Hypothalamus (tissue), 51 donors: Measurements from ENCODE around the gene PARD6G.
"Not testable (repeated sequence)": the region's sequence is repeated elsewhere in the genome, so short reads cannot be mapped to it uniquely, and the experiment has no call there.

Experiments used
- DNase-seq, 51 donors: peaks; one replicate each; lab custom pipeline; 2025; lab: John Stamatoyannopoulos, UW

PARD6G gene

DNA sequence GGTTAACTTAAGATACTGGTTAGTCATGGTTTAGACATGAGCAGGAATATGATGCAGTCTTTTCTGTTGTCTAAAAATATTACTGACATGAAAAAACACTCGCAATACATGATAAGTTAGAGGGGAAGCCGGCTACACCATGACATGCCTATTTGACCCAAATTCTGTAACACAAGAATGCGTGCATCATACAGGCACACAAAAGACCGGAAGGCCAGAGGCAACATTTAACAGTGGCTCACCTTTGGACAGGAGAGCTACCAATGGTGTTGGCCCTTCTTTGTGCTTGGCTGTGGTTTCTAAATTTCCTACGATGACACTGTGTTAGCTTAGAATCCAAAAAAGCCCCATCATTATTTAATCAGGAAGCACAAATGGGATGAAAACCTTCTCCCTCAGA is 4.1 kb downstream of the PARD6G start:
- DNase-seq: no peak

DNA sequence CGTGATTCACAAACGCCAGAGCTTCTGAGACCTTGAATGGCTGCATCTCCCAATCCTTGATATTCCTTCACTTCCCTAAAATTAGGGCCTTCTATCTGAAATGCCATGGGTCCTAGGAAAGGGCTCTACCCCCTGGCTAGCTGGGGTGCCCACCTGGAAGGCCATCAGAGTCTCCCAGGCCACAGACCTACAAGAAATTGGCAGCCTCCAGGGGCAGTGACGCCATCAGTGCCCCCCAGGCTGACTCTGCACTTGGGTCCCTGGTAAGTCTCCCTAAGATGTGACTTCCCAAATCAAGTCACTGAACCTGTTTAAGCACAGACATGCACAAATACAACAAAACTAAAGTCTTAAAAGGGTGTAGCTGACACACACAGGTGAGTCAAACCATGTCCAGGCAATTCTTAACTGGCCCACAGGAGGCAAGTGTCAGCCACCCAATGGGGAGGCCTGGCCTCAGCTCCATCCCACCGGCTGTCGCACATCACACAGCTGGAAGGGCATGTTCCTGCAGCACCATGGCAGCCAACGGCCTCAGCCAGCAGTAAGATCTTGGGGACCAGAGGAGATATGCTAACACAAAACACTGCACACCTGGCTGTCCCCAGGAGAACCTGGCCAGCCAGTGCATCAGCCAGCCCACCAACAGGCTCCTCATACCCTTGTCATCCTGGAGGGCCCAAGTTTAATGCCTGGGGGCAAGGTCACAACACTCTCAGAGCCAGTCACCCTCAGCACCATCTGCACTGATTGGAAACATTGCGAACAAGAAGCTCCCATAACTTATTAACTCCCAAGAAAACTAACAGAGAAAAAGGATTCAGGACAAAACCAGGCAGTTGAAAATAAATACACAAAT is 5.2 kb downstream of the PARD6G start:
- DNase-seq: no peak

DNA sequence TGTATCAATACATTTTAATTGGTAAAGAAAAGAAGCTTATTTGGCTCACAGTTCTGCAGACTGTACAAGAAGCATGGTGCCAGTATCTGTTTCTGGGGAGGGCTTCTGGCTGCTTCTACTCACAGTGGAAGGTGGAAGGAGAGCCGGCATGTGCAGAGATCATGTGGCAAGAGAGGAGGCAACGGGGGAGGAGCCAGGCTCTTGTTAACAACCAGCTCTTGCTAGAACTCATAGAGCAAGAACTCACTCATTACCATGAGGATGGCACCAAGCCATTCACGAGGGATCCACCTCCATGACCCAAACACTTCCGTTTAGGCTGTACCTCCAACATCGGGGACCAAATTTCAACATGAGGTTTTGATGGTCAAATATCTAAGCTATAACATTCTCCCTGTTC is 7.5 kb downstream of the PARD6G start:
- no peak for DNase-seq

DNA sequence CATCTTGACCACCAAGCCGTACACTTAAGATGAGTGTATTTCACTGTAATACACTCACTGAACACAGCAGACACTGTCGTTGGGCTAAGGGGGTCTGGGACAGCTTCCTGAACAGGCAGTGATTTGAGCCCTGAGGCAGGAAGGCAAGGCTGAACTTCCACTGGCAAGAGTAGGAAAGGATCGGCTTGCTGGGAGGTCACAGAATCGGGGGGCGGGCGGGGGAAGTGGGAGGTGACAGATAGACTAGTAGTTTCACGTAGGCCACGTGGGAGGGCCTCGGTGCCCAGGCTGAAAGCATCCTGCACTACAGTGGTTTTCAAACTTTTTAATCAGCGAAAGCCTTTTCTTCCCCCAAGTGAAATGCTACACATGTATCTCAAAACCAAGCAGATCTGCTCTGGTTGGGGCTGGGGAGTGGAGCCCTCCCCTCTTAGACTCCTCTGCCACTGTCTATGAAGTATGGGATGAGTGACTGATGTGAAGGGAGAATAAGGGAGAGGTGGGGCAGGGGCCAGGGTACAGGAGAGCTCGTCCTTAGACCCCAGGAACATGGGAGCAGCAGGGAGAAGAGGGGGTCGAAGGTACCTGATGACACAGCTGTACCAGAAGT is 8.6 kb downstream of the PARD6G start:
- DNase-seq: no peak

DNA sequence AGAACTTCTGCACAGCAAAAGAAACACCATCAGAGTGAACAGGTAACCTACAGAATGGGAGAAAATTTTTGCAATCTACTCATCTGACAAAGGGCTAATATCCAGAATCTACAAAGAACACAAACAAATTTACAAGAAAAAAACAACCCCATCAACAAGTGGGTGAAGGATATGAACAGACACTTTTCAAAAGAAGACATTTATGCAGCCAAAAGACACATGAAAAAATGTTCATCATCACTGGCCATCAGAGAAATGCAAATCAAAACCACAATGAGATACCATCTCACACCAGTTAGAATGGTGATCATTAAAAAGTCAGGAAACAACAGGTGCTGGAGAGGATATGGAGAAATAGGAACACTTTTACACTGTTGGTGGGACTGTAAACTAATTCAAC is 9.8 kb downstream of the PARD6G start:
- not testable (repeated sequence) for DNase-seq

DNA sequence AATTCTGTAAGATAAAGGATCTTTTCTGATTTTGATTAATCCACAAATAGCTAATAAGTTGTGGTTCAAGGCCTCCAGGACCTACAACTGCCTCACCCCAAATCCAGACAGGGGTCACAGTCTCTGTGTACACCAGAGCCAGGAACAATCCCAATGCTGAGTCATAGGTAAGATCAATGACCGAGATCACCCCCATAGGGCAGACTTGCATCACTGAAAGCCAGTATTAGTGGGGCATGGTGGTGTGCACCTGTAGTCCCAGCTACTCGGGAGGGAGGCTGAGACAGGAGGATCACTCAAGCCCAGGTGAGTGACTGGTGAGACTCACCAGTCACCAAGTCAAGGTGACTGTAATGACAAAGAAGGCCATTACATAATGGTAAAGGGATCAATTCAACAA is 12.9 kb downstream of the PARD6G start:
- no peak for DNase-seq

DNA sequence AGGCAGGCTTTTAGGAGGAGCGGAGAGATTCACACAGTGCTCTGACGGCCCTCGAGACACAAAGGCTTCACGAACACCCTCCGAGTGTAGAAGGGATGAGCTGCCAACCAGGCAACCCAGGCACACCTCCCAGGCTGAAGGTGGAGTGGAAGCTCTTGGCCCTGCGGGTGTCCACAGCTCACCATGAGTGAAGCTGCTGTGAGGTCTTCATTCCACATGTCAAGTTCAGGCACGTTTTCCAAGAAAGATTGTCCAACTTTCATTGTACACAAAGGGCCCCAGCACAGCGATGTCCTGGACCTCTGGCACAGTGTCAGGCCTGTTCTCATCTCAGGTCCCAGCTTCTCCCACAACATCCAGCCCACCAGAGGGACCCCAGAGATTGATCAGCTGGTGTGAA is 13.4 kb downstream of the PARD6G start:
- no peak for DNase-seq

DNA sequence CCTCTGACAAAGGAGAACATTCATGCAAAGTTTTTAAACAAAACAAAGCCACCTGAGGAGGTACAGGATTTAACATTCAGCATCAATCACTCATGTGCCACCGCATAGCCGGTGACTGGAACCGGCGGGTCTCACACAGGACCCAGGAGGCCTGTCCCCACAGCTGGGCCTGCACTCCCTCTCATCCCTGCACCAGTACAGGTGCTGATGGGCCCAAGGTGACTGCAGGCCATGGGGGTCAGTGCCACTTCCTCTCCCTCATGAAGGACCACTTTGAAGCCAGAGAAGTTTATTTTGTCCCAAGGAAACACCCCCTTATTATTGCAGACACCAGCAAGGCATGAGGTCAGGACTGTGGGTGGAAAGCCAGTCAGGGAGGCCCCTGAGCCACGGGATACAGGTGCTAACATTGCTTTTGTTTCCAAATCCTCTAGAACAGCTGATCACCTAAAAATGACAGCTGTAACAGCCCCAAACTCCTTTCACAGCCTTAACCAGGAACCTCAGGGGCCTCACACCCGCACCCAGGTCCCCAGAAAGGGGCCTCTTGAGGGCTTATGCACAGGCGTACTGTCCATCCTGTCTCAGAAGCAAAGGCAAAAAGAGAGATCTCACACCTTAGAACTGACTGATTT is 14.0 kb downstream of the PARD6G start:
- no peak for DNase-seq

DNA sequence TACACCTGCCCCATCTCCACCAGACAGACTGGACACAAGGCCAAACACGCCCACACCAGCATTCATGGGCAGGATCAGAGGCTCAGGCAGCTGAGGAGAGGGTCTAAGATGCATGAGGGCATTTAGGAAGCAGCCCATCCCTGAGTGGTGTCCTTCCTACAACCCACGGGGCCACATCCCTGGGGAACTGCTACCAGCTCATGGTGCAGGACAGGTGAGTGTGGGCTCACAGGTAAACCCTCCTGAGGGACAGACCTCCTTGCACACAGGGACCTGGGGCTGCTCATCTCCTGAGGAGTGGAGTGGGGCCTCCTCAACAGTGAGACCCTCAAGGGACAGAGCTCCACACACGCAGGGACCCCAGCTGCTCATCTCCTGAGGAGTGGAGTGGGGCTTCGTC is 14.6 kb downstream of the PARD6G start:
- DNase-seq: no peak

DNA sequence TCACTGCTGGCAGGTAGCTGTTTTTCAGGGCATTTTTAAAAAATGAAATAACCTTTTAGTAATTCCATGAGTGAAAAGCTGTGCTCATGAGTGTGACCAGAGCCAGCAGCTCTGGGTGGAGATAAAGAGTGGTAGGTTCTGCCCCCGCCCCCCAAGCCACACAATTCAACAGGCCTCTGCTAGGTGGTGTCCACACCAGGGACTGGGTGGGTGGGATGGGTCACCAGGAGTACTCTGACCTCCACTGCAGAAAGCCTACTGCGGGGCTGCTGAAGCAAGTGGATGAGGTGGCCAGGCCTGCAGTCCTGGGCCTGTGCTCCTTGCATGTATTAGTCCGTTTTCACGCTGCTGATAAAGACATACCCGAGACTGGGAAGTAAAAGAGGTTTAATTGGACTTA is 15.3 kb downstream of the PARD6G start:
- no peak for DNase-seq

DNA sequence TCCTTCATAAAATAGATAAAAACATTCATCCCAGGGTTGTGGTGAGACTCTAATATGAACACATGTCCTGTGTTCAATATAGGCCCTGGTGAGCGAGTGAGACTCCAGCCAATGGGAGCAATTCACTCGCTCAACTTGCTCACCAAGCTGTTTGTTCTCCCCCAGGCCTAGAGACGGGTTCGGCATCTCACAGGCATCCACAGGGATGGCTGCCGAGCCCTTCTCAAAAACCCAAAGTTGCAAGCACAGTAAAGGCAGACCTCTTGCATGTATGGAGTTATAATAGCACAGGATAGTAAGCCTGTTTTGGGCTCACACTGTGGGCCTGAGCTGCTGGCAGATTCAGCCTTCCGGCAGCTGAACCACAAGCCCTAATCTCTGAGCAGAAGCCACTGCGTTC is 15.7 kb downstream of the PARD6G start:
- no peak for DNase-seq

DNA sequence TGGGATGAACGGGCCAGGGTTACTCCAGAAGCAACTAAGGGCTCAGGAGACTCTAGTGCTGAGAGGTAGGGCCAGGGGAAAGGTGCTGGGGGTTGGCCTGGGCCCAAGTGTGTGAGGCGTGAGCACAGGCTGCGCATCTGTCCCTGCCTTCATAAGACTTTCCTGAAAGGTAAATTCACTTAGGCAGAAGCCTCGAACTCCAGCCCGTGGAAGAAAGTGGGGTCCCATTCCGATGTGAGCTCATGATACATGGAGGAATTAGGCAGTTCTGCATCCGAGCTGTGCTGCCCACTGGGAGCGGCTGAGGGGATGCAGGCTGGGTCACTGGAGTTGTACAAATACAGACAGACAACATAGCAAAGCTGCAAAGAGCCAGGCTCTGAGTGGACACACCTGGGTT is 16.2 kb downstream of the PARD6G start:
- DNase-seq: no peak

DNA sequence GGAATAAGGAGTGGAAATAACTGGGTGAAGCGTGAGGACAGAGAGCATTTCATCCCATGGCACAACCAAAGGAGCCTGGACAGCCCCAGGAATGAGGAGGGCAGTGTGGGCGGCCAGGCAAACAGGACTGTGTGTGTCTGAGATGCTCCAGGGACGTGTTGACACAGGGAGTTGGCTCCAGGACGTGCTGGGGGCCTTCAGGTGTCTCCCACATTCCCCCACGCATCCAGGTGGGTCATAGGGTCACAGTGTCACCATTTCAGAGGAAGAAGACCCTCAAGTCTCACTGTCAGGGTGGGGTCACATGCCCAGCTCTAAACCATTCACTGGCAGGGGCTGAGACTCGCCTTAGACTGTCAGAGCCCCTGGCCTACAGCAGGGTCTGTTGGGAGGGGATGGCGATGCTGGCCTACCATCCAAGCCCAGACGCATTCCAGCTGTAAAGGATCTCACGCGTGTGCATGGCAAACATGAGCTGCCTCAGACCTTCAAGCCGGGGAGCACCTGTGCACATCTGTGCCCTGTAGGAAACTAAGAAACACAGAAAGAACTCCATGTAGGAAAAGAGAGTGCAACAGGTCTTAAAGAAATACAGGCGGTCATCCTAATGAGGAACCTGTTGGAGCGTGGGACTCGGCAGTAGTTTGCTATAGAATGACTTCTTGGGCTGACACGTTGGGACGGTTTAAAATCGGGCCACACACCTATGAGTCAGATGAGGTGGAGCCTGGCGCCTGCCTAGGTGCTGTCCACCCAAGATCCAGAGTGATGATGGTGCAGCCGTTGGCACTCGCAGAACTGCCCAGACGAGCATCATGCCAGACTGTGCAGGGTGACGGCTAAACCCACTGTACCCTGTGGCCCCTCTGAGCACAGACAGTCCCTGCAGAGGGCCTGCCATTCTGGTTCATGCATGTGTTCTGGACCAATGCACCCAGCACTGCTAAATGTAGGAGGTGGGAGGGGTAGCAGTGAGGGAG is 17.3 kb downstream of the PARD6G start:
- no peak for DNase-seq

DNA sequence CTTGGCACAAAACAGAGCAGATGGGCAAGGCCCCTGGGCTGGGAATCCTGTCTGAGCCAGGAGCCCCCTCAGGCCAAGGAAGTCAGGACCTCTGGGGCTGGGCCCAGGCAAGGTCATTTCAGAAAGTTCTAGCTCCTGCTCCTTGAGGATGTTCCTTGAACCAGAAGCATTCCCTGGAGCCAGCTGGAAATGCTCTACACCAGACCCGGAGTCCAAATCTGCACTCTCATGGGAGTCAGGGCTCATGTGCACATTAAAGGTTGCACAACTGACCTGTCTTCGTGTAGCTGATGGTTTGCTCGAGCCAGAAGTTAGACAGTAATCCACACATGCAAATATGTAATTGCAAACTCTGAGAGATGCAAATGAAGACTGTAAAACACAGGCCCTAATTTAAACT is 18.0 kb downstream of the PARD6G start:
- no peak for DNase-seq

DNA sequence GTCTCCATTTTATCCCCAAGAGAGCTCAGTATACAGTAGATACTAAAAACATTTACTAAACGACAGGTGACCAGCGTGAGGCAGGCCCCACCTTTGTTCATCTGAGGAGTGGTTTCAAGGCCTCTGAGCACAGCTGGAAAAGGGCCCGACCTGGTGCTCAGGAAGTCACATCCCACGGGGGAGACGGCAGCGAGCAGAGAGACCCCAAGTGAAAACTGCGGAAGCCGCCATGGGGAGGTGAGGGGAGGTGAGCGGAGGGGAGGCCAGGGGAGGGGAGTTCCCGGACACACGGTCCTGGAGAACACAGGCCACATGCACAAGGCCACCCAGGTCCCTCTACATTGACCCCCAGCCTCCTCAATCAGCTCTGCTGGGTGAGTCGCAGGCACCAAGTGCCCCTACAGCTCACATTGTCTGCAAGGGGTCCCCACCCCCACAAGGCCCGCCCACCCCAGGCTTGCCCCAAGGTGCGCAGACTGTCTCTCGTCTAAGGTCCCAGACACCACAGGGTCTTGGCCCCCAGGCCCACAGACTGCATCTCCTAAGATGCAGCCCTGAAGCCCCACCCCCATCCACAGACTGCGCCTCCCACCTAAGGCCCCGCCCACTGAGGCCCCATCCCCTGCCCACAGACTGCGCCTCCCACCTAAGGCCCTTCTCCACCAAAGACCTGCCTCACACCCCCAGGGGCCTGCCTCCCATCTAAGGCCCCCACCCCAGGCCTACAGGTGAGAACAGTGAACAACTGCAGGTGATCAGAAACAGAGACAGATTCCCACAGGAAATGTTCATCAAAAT is 19.1 kb downstream of the PARD6G start:
- DNase-seq: no peak

DNA sequence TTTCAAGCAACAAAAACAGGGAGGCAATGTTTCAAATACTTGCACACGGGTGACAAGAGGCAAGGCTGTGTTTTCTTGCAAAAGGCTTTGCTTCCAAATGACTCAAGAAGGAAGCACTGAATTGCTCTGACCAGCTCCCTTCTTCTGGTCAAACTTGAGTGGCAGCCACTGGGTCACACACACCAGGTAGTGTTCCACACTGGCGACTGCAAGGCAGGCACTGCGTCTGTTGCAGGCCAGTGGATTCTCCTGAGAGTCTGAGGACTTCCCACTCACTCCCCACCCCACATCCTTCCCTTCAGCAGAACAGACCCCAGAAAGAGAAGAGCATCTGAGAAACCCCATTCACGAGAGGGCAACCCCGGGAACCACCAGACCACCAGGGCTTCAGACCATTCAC is 19.8 kb downstream of the PARD6G start:
- no peak for DNase-seq

DNA sequence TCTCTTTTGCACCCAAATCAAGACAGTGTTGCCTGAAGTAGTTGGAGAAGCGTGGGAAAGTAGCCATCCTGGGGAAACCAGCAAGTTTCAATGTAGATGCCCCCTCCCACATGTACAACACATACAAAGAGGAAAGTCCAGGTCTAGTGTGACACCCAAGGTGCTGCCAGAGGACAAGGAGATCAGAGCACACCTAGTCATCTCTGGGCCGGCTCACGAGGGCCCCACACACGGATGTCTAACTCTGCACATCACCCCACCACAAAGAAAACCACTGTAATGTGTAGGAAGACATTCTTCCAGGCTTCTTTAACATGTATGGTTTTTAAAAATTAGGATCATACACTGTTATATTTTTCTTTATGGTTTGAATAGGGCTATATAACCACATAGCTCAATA is 21.6 kb downstream of the PARD6G start:
- no peak for DNase-seq

DNA sequence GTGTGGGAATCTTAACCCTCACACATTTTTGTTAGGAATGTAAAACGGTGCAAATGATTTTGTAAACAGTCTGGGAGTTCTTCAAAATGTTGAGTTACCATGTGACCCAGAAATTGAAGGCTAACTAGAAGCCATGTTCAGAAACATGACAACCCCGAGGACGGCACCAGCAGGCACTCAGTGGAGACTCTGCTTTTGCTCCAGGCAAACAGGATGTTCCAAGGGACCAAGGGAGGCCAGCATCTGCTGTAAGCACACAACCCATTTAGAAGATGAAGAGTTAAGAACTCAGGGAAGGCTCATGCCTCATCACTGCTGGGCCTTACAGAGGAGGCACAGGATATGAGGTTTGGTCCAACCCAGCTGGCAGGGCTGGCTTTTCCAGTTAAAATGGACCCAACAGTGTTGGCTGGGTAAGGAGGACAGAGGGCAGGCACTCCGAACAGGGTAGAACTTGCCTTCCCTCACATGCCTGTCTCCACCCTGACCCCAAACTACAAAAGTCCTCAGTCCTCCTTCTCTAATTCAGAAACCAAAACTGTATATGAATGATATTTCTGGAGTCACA is 23.6 kb downstream of the PARD6G start:
- DNase-seq: no peak

DNA sequence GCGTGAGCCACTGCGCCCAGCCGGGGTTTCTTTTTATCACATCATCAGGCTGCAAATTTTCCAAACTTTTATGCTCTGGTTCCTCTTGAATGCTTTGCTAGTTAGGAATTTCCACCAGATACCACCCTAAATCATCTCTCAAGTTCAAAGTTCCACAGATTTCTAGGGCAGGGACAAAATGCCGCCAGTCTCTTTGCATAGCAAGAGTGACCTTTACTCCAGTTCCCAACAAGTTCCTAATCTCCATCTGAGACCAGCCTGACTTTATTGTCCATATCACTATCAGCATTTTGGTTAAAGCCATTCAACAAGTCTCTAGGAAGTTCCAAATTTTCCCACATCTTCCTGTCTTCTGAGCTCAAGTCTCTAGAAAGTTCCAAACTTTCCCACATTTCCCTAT is 27.8 kb downstream of the PARD6G start:
- not testable (repeated sequence) for DNase-seq
